Right lobe of liver (tissue), 6 donors: ENCODE results near the gene DPYSL3. TPM values are rescaled to one million over a fixed set of nuclear protein-coding genes. Genes with fewer than 3 reads are reported as not detected.

Experiments
- ATAC-seq, 4 donors: fragments of 200-7000 bp; cut with Tn5 transposase; one replicate each; pipeline ENCODE4 v1.9.1; 2020; ENCODE audit warnings: mild to moderate bottlenecking in 4 of 4, moderate library complexity in 4 of 4
- DNase-seq, 3 donors: peaks; one replicate each; pipeline ENCODE4 v3.0.0-alpha.2; 2020
- H3K27ac ChIP-seq, 3 donors: fragments of 200-600 bp; one replicate each; pipeline ENCODE4 v1.8.0; 2022
- H3K27me3 ChIP-seq, 2 donors: fragments of 200-600 bp; one replicate each; pipeline ENCODE4 v1.8.0; 2022
- H3K36me3 ChIP-seq, 4 donors: fragments of 200-600 bp; sonication (generic) in 1 of 4; one replicate each; pipeline versions ENCODE4 v1.5.1 to v1.8.0; 2017 to 2022; ENCODE audit warnings: control low read depth in 1 of 4
- H3K4me1 ChIP-seq, 4 donors: fragments of 200-600 bp; sonication (generic) in 1 of 4; one replicate each; pipeline versions ENCODE4 v1.5.1 to v1.8.0; 2017 to 2022; ENCODE audit warnings: control low read depth in 1 of 4
- H3K4me3 ChIP-seq, 3 donors: fragments of 200-600 bp; one replicate each; pipeline ENCODE4 v1.8.0; 2022
- H3K9me3 ChIP-seq, 4 donors: fragments of 200-600 bp; sonication (generic) in 1 of 4; one replicate each; pipeline versions ENCODE4 v1.5.1 to v1.8.0; 2017 to 2022; ENCODE audit warnings: control low read depth in 1 of 4
- POLR2A ChIP-seq: fragments of 450-650 bp; IDR thresholded peaks from one replicate; pipeline ENCODE4 v1.6.1; 2017; ENCODE audit warnings: antibody characterized with exemption, mild to moderate bottlenecking
- WGBS: methylation state at CpG from one replicate; pipeline ENCODE4 v1.1.6; 2018; ENCODE audit warnings: low coverage, low lambda C conversion rate; ENCODE audit not compliant: insufficient coverage; ENCODE audit errors: missing lambda C conversion rate; 5-methylcytosine and 5-hydroxymethylcytosine counted together
- intact Hi-C, 2 donors: fragments of 100-400 bp; cut with DNase I; formaldehyde crosslinking; loops; one replicate each; pipeline versions ENCODE4 v1.11.2 to v1.14.1; 2022
- total RNA-seq, 6 experiments: library from RNA; depleted of rRNA in 2 of 6; stranded (reverse); fragments of >200 nt in 2 of 6; fragmentation: NEBNext Ultra II Directional in 3 of 6; extraction: Animal tissue kit (Norgen Biotek cat#: 25700) in 3 of 6; gene quantifications; one replicate each; pipeline versions ENCODE4 v1.1.0 to v1.2.4, GENCODE V29; 2016 to 2023
- TF ChIP-seq, protein P1 (sequence below), 4 donors: fragments of 200-600 bp in 3 of 4; fragments of 450-650 bp in 1 of 4; IDR thresholded peaks; one replicate each; pipeline versions ENCODE4 v1.5.1 to v1.8.0; 2016 to 2022; ENCODE audit warnings: antibody characterized with exemption in 4 of 4, mild to moderate bottlenecking in 2 of 4
- donor health status: DM: no; HTN: yes; CAD: no.
- donor health status: DM: no; HTN: no; CAD: no.
- donor health status: DM: no; HTN: no; CAD: no.
- donor health status: DM: no; HTN: yes; CAD: no.
- donor health status: DM: no; HTN: yes; CAD: no.

The DPYSL3 gene
- total RNA-seq, 6 experiments from 2014 or later = 1.4 to 3.8 (median 2.3) TPM

- WGBS = 66% methylated on average over 10 of the region's 10 CpGs
- Histone ChIP-seq H3K4me3 (no peak overlapping the region), H3K36me3 (no peaks in the 10 kb centered on the region), H3K27me3 (peaks cover 0 to 6% of the 10 kb centered on the region in 2 donors), H3K27ac (no peak overlapping the region), H3K9me3 (no peaks in the 10 kb centered on the region), H3K4me1 (peaks cover 0 to 16% (median 0%) of the 10 kb centered on the region in 4 donors)
- intact Hi-C loops = loop anchor here in 1 of 2 donors (5.0 kb wide), 1 partner anchor 122 kb away; no protein-coding TSS in a partner anchor
- ATAC-seq = no peak
- no peak for DNase-seq
- no peak for TF ChIP-seq POLR2A
These were observed 54.7 kb downstream of the DPYSL3 start for GRCh38 chr5:147454996-147455677.

DNA sequence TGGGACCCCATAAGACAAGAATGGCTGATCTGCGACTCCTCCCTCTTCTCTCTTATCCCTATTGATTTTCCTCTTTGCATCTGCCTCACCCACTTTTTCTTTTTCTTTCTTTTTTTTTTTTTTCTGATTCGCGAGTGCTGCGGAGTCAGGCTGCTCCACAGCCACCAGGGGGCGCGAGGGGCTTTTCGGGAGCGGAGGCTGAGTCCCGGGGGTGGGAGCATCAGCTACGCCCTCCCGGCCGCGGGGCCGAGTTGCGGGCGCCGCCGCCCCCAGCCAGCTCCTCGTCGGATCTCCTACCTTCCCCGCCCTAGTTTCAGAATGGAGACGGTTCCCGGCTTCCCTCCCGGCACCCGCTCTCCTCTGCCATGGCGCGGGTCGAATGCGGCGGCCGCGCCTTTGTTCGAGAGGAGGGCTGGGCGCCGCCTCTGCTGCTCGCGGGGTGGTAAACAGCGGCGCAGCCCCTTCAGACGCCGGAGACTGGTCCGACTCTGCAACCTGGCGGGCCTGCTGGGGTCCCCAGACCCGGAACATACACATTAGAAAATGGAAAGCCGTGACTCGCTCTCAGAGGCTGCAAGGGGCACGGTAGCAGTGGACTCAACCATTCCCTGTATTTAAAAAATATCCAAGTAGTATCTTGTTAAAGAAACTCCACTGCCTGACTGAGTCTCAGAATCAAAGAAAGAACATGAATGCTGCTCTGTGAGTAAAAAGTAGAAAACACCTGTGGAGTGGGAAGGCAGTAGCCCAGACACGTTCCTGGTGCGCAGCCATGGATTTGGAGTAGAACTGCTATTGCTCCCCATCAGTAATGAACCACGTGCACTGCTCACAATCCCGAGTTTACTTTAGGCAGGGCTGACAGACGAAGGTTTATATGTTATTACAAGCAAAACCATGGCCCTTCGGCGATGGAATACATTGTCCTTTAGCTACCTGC is 55.7 kb downstream of the DPYSL3 start:
- TF ChIP-seq POLR2A = no peak
- TF ChIP-seq, protein P1, sequence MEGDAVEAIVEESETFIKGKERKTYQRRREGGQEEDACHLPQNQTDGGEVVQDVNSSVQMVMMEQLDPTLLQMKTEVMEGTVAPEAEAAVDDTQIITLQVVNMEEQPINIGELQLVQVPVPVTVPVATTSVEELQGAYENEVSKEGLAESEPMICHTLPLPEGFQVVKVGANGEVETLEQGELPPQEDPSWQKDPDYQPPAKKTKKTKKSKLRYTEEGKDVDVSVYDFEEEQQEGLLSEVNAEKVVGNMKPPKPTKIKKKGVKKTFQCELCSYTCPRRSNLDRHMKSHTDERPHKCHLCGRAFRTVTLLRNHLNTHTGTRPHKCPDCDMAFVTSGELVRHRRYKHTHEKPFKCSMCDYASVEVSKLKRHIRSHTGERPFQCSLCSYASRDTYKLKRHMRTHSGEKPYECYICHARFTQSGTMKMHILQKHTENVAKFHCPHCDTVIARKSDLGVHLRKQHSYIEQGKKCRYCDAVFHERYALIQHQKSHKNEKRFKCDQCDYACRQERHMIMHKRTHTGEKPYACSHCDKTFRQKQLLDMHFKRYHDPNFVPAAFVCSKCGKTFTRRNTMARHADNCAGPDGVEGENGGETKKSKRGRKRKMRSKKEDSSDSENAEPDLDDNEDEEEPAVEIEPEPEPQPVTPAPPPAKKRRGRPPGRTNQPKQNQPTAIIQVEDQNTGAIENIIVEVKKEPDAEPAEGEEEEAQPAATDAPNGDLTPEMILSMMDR (IDR thresholded peaks at IDR 0.05) = peak; percentile 54 to 86 (median 82)
- intact Hi-C loops = loop anchor here in 1 of 2 donors (5.0 kb wide), 1 partner anchor 123 kb away; no protein-coding TSS in a partner anchor
- H3K4me1 ChIP-seq = peaks cover 0 to 16% (median 0%) of the 10 kb centered on the region in 4 donors
- WGBS = 7% methylated on average over 31 of the region's 54 CpGs
- H3K27ac ChIP-seq = peak overlapping the region in 1 of 3 donors; percentile 13
- no peaks in the 10 kb centered on the region for H3K9me3 ChIP-seq
- DNase-seq (peak; percentile 80 to 88 (median 83)), ATAC-seq (peak; percentile 87 to 94 (median 91))
- peaks cover 0 to 6% of the 10 kb centered on the region in 2 donors for H3K27me3 ChIP-seq
- peak overlapping the region; percentile 45 to 57 (median 56) for H3K4me3 ChIP-seq
- no peaks in the 10 kb centered on the region for H3K36me3 ChIP-seq

GRCh38 chr5:147452165-147452811 is 57.6 kb downstream of the DPYSL3 start:
- no peaks in the 10 kb centered on the region for H3K9me3 ChIP-seq
- WGBS = 17% methylated on average over 23 of the region's 25 CpGs
- peaks cover 0 to 16% (median 0%) of the 10 kb centered on the region in 4 donors for H3K4me1 ChIP-seq
- H3K36me3 ChIP-seq = no peaks in the 10 kb centered on the region
- ATAC-seq = no peak
- peaks cover 0 to 6% of the 10 kb centered on the region in 2 donors for H3K27me3 ChIP-seq
- intact Hi-C loops = loop anchor here in 1 of 2 donors (5.0 kb wide), 1 partner anchor 125 kb away; no protein-coding TSS in a partner anchor
- DNase-seq = no peak
- TF ChIP-seq POLR2A = no peak
- TF ChIP-seq, protein P1 (IDR thresholded peaks at IDR 0.05) = no peak
- no peak overlapping the region for H3K27ac ChIP-seq
- no peak overlapping the region for H3K4me3 ChIP-seq

DNA sequence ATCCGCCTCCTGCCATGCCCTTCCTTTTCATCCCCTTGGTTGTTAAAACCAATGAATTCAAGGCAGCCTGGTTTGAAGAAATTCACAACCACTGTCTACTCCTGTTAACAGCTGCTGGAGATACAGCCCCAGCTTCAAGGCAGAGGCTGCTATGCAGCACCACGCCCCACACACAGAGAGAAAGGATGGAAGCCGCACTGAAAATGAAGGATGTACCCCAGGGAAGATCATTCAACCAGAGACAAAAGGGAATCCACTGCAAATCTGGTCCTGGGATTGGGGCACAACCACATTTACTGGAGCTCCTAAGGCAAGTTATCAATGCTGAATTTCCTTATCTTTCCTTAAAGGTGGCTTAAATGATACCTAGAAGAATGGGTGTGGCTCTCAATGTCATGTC is 58.7 kb downstream of the DPYSL3 start:
- Histone ChIP-seq H3K4me3 (no peak overlapping the region), H3K27ac (no peak overlapping the region), H3K4me1 (peaks cover 0 to 16% (median 0%) of the 10 kb centered on the region in 4 donors), H3K36me3 (no peaks in the 10 kb centered on the region), H3K27me3 (peaks cover 0 to 6% of the 10 kb centered on the region in 2 donors), H3K9me3 (no peaks in the 10 kb centered on the region)
- DNase-seq (no peak), ATAC-seq (no peak)
- no peak for TF ChIP-seq POLR2A
- TF ChIP-seq, protein P1 (IDR thresholded peaks at IDR 0.05) = no peak
- WGBS = 72% methylated on average over 3 of the region's 3 CpGs
- intact Hi-C loops = loop anchor here in 1 of 2 donors (5.0 kb wide), 1 partner anchor 126 kb away; no protein-coding TSS in a partner anchor
